SK-N-SH (cell line): ENCODE data around the gene INTS1. TPM values are rescaled to one million over a fixed set of nuclear protein-coding genes. Genes with fewer than 3 reads are reported as not detected.

Experiments
- CTCF ChIA-PET: fragments of 300-600, 350-600 bp; formaldehyde crosslinking; extraction: SDS; loops from one replicate; lab custom pipeline; 2021; lab: Yijun Ruan, JAX
- POLR2A ChIA-PET: fragments of 350-600 bp; sonication (Branson Sonifier 250); formaldehyde crosslinking; extraction: SDS; loops from one replicate; lab custom pipeline; 2020; ENCODE audit warnings: antibody characterized with exemption, inconsistent platforms; lab: Yijun Ruan, JAX
- DNase-seq: peaks from one replicate; pipeline ENCODE4 v3.0.0; 2012
- H2AFZ ChIP-seq: fragments of 200-600 bp; sonication (generic); 2 replicates; pipeline ENCODE4 v1.8.1; 2016; ENCODE audit warnings: antibody characterized with exemption, mild to moderate bottlenecking, low read depth
- H3F3A ChIP-seq: fragments of 200-600 bp; sonication (generic); replicated peaks from 2 replicates; pipeline ENCODE3; 2016; ENCODE audit warnings: antibody characterized with exemption, mild to moderate bottlenecking; ENCODE audit not compliant: insufficient read depth
- H3K27ac ChIP-seq, 2 experiments: fragments of 200-500 bp in 1 of 2; fragments of 200-600 bp in 1 of 2; sonication (Bioruptor generic) in 1 of 2; sonication (generic), shearing (Covaris generic) in 1 of 2; 2 replicates each; pipeline versions ENCODE4 v1.5.1 to v1.6.1; 2014 to 2016; ENCODE audit warnings: low read depth in 2 of 2, inconsistent platforms in 1 of 2, low read length in 1 of 2, mild to moderate bottlenecking in 1 of 2, mixed read lengths in 1 of 2
- H3K27me3 ChIP-seq: fragments of 200-600 bp; sonication (generic), shearing (Covaris generic); 2 replicates; pipeline ENCODE4 v1.6.1; 2016; ENCODE audit warnings: mixed run types; ENCODE audit not compliant: insufficient read depth
- H3K36me3 ChIP-seq, 2 experiments: fragments of 200-500 bp in 1 of 2; fragments of 200-600 bp in 1 of 2; sonication (Bioruptor generic) in 1 of 2; sonication (generic) in 1 of 2; replicated peaks in 1 of 2; 2 replicates each; pipeline versions ENCODE3 to v1.5.1; 2014 to 2016; ENCODE audit warnings: low read length in 1 of 2, mild to moderate bottlenecking in 1 of 2; ENCODE audit not compliant: insufficient read depth in 2 of 2, control insufficient read depth in 1 of 2
- H3K4me1 ChIP-seq, 2 experiments: fragments of 200-500 bp in 1 of 2; fragments of 200-600 bp in 1 of 2; sonication (Bioruptor generic) in 1 of 2; sonication (generic), shearing (Covaris generic) in 1 of 2; 2 replicates each; pipeline versions ENCODE4 v1.5.1 to v1.6.1; 2014 to 2016; ENCODE audit warnings: low read depth in 1 of 2, low read length in 1 of 2, mixed run types in 1 of 2; ENCODE audit not compliant: insufficient read depth in 2 of 2, control insufficient read depth in 1 of 2
- H3K4me2 ChIP-seq: fragments of 200-600 bp; sonication (generic), shearing (Covaris generic); 2 replicates; pipeline ENCODE4 v1.6.1; 2017; ENCODE audit warnings: mixed run types
- H3K4me3 ChIP-seq, 2 experiments: fragments of 200-500 bp in 1 of 2; fragments of 200-600 bp in 1 of 2; sonication (Bioruptor generic) in 1 of 2; sonication (generic), shearing (Covaris generic) in 1 of 2; 2 replicates each; pipeline versions ENCODE4 v1.5.1 to v1.8.1; 2014 to 2016; ENCODE audit warnings: low read depth in 2 of 2, inconsistent platforms in 1 of 2, low read length in 1 of 2, mild to moderate bottlenecking in 1 of 2, mixed read lengths in 1 of 2, moderate library complexity in 1 of 2
- H3K79me2 ChIP-seq: fragments of 200-600 bp; sonication (generic); 2 replicates; pipeline ENCODE4 v1.8.1; 2017; ENCODE audit warnings: mild to moderate bottlenecking; ENCODE audit not compliant: insufficient read depth
- H3K9ac ChIP-seq: fragments of 200-600 bp; sonication (generic); 2 replicates; pipeline ENCODE4 v1.6.1; 2017; ENCODE audit warnings: mixed run types
- H3K9me2 ChIP-seq: fragments of 200-600 bp; sonication (generic); 2 replicates; pipeline ENCODE4 v1.6.1; 2017; ENCODE audit warnings: mixed run types
- H3K9me3 ChIP-seq: fragments of 200-600 bp; sonication (generic); 2 replicates; pipeline ENCODE4 v1.6.1; 2017; ENCODE audit warnings: mixed run types, mild to moderate bottlenecking, moderate library complexity
- H4K20me1 ChIP-seq: fragments of 200-600 bp; sonication (generic); 2 replicates; pipeline ENCODE4 v1.6.1; 2017; ENCODE audit warnings: mild to moderate bottlenecking, mixed run types; ENCODE audit not compliant: insufficient read depth
- CHD2 ChIP-seq: fragments of 150-350 bp; IDR thresholded peaks from 2 replicates; pipeline ENCODE4 v1.6.1; 2018; ENCODE audit warnings: low read length; ENCODE audit not compliant: partially characterized antibody
- ELF1 ChIP-seq: IDR thresholded peaks from 2 replicates; pipeline ENCODE4 v1.4.0; 2012
- EZH2phosphoT487 ChIP-seq: fragments of 200-600 bp; sonication (generic); IDR thresholded peaks from 2 replicates; pipeline ENCODE4 v1.6.1; 2017; ENCODE audit warnings: low read depth, mixed run types, mild to moderate bottlenecking, antibody characterized with exemption, moderate library complexity, borderline replicate concordance
- FOSL2 ChIP-seq: IDR thresholded peaks from 2 replicates; pipeline ENCODE4 v1.4.0; 2012; ENCODE audit warnings: low read depth, mild to moderate bottlenecking, moderate library complexity, borderline replicate concordance
- GABPA ChIP-seq: IDR thresholded peaks from 2 replicates; pipeline ENCODE4 v1.4.0; 2012; ENCODE audit warnings: low read depth, mild to moderate bottlenecking
- GATA2 ChIP-seq: sonication (generic); formaldehyde crosslinking; IDR thresholded peaks from 2 replicates; pipeline ENCODE4 v1.5.0; 2020; ENCODE audit warnings: mild to moderate bottlenecking, missing genetic modification reagents
- IRF3 ChIP-seq: fragments of 150-350 bp; IDR thresholded peaks from 2 replicates; pipeline ENCODE4 v1.6.1; 2016; ENCODE audit warnings: mild to moderate bottlenecking, low read depth, low read length
- MAX ChIP-seq: IDR thresholded peaks from 2 replicates; pipeline ENCODE4 v1.4.0; 2012; ENCODE audit warnings: low read depth
- MEF2A ChIP-seq: IDR thresholded peaks from 2 replicates; pipeline ENCODE4 v1.4.0; 2012; ENCODE audit warnings: low read depth, borderline replicate concordance
- NRF1 ChIP-seq: IDR thresholded peaks from 2 replicates; pipeline ENCODE4 v1.6.1; 2012; ENCODE audit warnings: low read depth, mild to moderate bottlenecking, low read length
- RAD21 ChIP-seq: IDR thresholded peaks from 2 replicates; pipeline ENCODE4 v1.6.1; 2012; ENCODE audit warnings: mild to moderate bottlenecking, low read length
- RCOR1 ChIP-seq: fragments of 150-350 bp; IDR thresholded peaks from 2 replicates; pipeline ENCODE4 v1.6.1; 2017; ENCODE audit warnings: antibody characterized with exemption, low read length
- REST ChIP-seq: IDR thresholded peaks from 2 replicates; pipeline ENCODE4 v1.6.1; 2012; ENCODE audit warnings: mild to moderate bottlenecking, low read depth, low read length, moderate library complexity
- SMC3 ChIP-seq: IDR thresholded peaks from 2 replicates; pipeline ENCODE4 v1.6.1; 2012; ENCODE audit warnings: low read depth, low read length, improper control_type of control experiment
- TAF1 ChIP-seq: IDR thresholded peaks from 2 replicates; pipeline ENCODE4 v1.6.1; 2012; ENCODE audit warnings: low read depth, mild to moderate bottlenecking, low read length, moderate library complexity, borderline replicate concordance
- TCF12 ChIP-seq: IDR thresholded peaks from 2 replicates; pipeline ENCODE4 v1.4.0; 2012
- TEAD4 ChIP-seq: IDR thresholded peaks from 2 replicates; pipeline ENCODE4 v1.4.0; 2012; ENCODE audit warnings: mild to moderate bottlenecking, borderline replicate concordance; ENCODE audit not compliant: insufficient read depth
- USF2 ChIP-seq: fragments of 150-350 bp; IDR thresholded peaks from 2 replicates; pipeline ENCODE4 v1.6.1; 2017; ENCODE audit warnings: antibody characterized with exemption, low read length, low read depth, borderline replicate concordance
- WGBS: methylation state at CpG from one replicate; pipeline ENCODE4 v1.1.6; 2017; ENCODE audit warnings: low lambda C conversion rate; 5-methylcytosine and 5-hydroxymethylcytosine counted together
- polyA plus RNA-seq, 3 experiments: library from polyadenylated mRNA; depleted of rRNA; stranded (reverse); fragments of >200 nt; gene quantifications; 2 replicates each; pipeline ENCODE4 v1.2.3, GENCODE V29; 2012
- TF ChIP-seq, protein P1 (sequence below): fragments of 200-600 bp; sonication (generic); IDR thresholded peaks from 2 replicates; pipeline ENCODE4 v1.6.1; 2017; ENCODE audit warnings: antibody characterized with exemption, mild to moderate bottlenecking, moderate library complexity
- TF ChIP-seq, protein P2 (sequence below): IDR thresholded peaks from 2 replicates; pipeline ENCODE4 v1.4.0; 2012; ENCODE audit warnings: low read depth, borderline replicate concordance

INTS1 gene
- polyA plus RNA-seq, 1 of the 3 experiments (the other 2 are of a cell fraction): 48.1 TPM

DNA sequence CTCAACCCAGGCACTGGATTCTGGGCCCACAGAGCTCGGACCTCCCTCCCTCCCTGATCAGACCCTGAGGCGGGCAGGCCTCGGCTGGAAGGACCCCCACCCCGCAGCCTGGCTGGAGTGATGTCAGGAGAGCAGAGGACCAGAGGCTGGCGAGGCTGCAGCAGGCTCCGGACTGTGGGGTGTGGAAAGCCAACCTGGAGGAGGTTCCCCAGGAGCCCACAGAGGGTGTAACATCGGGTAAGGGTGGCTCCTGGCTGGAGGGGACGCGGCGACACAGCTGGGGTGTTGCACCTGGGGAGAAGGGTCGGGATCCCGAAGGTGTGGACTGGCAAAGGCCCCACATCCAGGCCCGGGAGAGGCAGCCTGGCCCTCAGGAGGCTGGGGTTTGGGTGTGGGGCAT is 36.0 kb downstream of the INTS1 start:
- peaks cover 0 to 20% of the 10 kb centered on the region in 2 experiments; a peak in 1 of 4 replicates for H3K4me1 ChIP-seq
- no peaks in the 10 kb centered on the region for H3K79me2 ChIP-seq
- no peaks in the 10 kb centered on the region for H3K9me2 ChIP-seq
- H3F3A ChIP-seq: peaks cover 4% of the 10 kb centered on the region
- no peak overlapping the region for H2AFZ ChIP-seq
- no peak overlapping the region for H3K27ac ChIP-seq
- WGBS: 90% methylated on average over 12 of the region's 13 CpGs
- H3K9me3 ChIP-seq: no peaks in the 10 kb centered on the region
- H3K9ac ChIP-seq: no peak overlapping the region
- POLR2A ChIA-PET: no interaction called here
- H3K4me3 ChIP-seq: no peak overlapping the region
- no peak for DNase-seq
- H3K36me3 ChIP-seq: peaks cover 9 to 52% of the 10 kb centered on the region in 2 experiments
- TF ChIP-seq GATA2 (no peak), TAF1 (no peak), MAX (no peak), REST (no peak), SMC3 (no peak), CHD2 (no peak), EZH2phosphoT487 (no peak), TCF12 (no peak), MEF2A (no peak), ELF1 (no peak), NRF1 (no peak), FOSL2 (no peak), IRF3 (no peak), USF2 (no peak), RAD21 (no peak), GABPA (no peak), TEAD4 (no peak), RCOR1 (no peak)
- TF ChIP-seq, protein P1, sequence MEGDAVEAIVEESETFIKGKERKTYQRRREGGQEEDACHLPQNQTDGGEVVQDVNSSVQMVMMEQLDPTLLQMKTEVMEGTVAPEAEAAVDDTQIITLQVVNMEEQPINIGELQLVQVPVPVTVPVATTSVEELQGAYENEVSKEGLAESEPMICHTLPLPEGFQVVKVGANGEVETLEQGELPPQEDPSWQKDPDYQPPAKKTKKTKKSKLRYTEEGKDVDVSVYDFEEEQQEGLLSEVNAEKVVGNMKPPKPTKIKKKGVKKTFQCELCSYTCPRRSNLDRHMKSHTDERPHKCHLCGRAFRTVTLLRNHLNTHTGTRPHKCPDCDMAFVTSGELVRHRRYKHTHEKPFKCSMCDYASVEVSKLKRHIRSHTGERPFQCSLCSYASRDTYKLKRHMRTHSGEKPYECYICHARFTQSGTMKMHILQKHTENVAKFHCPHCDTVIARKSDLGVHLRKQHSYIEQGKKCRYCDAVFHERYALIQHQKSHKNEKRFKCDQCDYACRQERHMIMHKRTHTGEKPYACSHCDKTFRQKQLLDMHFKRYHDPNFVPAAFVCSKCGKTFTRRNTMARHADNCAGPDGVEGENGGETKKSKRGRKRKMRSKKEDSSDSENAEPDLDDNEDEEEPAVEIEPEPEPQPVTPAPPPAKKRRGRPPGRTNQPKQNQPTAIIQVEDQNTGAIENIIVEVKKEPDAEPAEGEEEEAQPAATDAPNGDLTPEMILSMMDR: no peak
- TF ChIP-seq, protein P2, sequence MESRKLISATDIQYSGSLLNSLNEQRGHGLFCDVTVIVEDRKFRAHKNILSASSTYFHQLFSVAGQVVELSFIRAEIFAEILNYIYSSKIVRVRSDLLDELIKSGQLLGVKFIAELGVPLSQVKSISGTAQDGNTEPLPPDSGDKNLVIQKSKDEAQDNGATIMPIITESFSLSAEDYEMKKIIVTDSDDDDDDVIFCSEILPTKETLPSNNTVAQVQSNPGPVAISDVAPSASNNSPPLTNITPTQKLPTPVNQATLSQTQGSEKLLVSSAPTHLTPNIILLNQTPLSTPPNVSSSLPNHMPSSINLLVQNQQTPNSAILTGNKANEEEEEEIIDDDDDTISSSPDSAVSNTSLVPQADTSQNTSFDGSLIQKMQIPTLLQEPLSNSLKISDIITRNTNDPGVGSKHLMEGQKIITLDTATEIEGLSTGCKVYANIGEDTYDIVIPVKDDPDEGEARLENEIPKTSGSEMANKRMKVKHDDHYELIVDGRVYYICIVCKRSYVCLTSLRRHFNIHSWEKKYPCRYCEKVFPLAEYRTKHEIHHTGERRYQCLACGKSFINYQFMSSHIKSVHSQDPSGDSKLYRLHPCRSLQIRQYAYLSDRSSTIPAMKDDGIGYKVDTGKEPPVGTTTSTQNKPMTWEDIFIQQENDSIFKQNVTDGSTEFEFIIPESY: no peak
- H3K4me2 ChIP-seq: no peak overlapping the region
- no peaks in the 10 kb centered on the region for H4K20me1 ChIP-seq
- CTCF ChIA-PET: interaction anchor here (1.0 to 1.3 kb wide), 3 partner anchors 8 to 274 kb away, joined by 3 read pairs; no protein-coding TSS in a partner anchor
- no peaks in the 10 kb centered on the region for H3K27me3 ChIP-seq
